H1 (cell line): Measurements from ENCODE around the gene PTGIS. TPM values are rescaled to one million over a fixed set of nuclear protein-coding genes. Genes with fewer than 3 reads are reported as not detected.

Source experiments
- CTCF ChIA-PET: fragments of 300-600 bp; sonication (Branson Sonifier 250); formaldehyde crosslinking; loops from one replicate; lab custom pipeline; 2021; ENCODE audit not compliant: partially characterized antibody; lab: Charles Lee
- POLR2A ChIA-PET: fragments of 300-600 bp; sonication (Branson Sonifier 250); formaldehyde crosslinking; loops from one replicate; lab custom pipeline; 2021; ENCODE audit warnings: inconsistent platforms; ENCODE audit not compliant: partially characterized antibody; lab: Charles Lee
- DNase-seq, 2 experiments: peaks; one replicate each; pipeline versions ENCODE4 v3.0.0 to v3.0.0-alpha.2; 2010 to 2022; ENCODE audit warnings: low spot score in 2 of 2, low read depth in 1 of 2, mixed read lengths in 1 of 2
- FAIRE-seq: peaks from 2 replicates; lab custom pipeline; 2011; peaks lifted over from hg19 to GRCh38; lab: Jason Lieb, UNC
- H2AFZ ChIP-seq: 2 replicates; pipeline ENCODE4 v1.8.1; 2012; ENCODE audit warnings: low read length, inconsistent platforms
- H2AK5ac ChIP-seq: 2 replicates; pipeline ENCODE4 v1.6.1; 2013; ENCODE audit warnings: low read depth, low read length
- H2BK120ac ChIP-seq: replicated peaks from 2 replicates; pipeline ENCODE3; 2013; ENCODE audit warnings: low read depth, low read length, inconsistent platforms
- H2BK12ac ChIP-seq: 2 replicates; pipeline ENCODE4 v1.6.1; 2013; ENCODE audit warnings: low read depth, low read length
- H2BK15ac ChIP-seq: 2 replicates; pipeline ENCODE4 v1.6.1; 2013; ENCODE audit warnings: low read length
- H2BK20ac ChIP-seq: 2 replicates; pipeline ENCODE4 v1.6.1; 2013; ENCODE audit warnings: low read length
- H2BK5ac ChIP-seq: 2 replicates; pipeline ENCODE4 v1.6.1; 2013; ENCODE audit warnings: low read depth, low read length
- H3K14ac ChIP-seq: 2 replicates; pipeline ENCODE4 v1.6.1; 2013; ENCODE audit warnings: inconsistent platforms; ENCODE audit not compliant: insufficient read length
- H3K18ac ChIP-seq: 2 replicates; pipeline ENCODE4 v1.6.1; 2013; ENCODE audit warnings: low read length; ENCODE audit errors: extremely low read depth
- H3K23ac ChIP-seq: 2 replicates; pipeline ENCODE4 v1.6.1; 2013; ENCODE audit warnings: inconsistent platforms; ENCODE audit not compliant: insufficient read length
- H3K23me2 ChIP-seq: 2 replicates; pipeline ENCODE4 v1.6.1; 2013; ENCODE audit warnings: low read depth, low read length
- H3K27ac ChIP-seq: 2 replicates; pipeline ENCODE4 v1.6.1; 2011; ENCODE audit warnings: low read depth, low read length, inconsistent platforms
- H3K27me3 ChIP-seq, 4 experiments: replicated peaks in 1 of 4; 1 replicate in 1 of 4; 2 replicates in 3 of 4; pipeline versions ENCODE4 v1.6.1 to v1.8.1; 2011 to 2013; ENCODE audit warnings: low read length in 3 of 4, mild to moderate bottlenecking in 3 of 4, inconsistent platforms in 2 of 4, mixed read lengths in 2 of 4, moderate library complexity in 1 of 4; ENCODE audit not compliant: control insufficient read depth in 3 of 4, insufficient read depth in 3 of 4; ENCODE audit errors: extremely low read depth in 1 of 4
- H3K36me3 ChIP-seq, 4 experiments: 2 replicates each; pipeline versions ENCODE4 v1.6.1 to v1.8.1; 2011 to 2013; ENCODE audit warnings: mild to moderate bottlenecking in 4 of 4, low read length in 3 of 4, moderate library complexity in 2 of 4, control low read depth in 1 of 4, inconsistent platforms in 1 of 4; ENCODE audit not compliant: insufficient read depth in 4 of 4, control insufficient read depth in 2 of 4
- H3K4ac ChIP-seq: replicated peaks from 2 replicates; pipeline ENCODE3; 2013; ENCODE audit warnings: low read length, low read depth, mixed read lengths, inconsistent platforms; ENCODE audit not compliant: insufficient read length
- H3K4me1 ChIP-seq, 4 experiments: replicated peaks in 1 of 4; 1 replicate in 1 of 4; 2 replicates in 3 of 4; pipeline versions ENCODE4 v1.6.1 to v1.8.1; 2011 to 2013; ENCODE audit warnings: low read length in 3 of 4, inconsistent platforms in 2 of 4, mixed read lengths in 1 of 4; ENCODE audit not compliant: insufficient read depth in 4 of 4, control insufficient read depth in 3 of 4
- H3K4me2 ChIP-seq, 2 experiments: 2 replicates each; pipeline versions ENCODE4 v1.6.1 to v1.8.1; 2011 to 2013; ENCODE audit warnings: low read depth in 2 of 2, low read length in 2 of 2, control low read depth in 1 of 2, inconsistent platforms in 1 of 2, mild to moderate bottlenecking in 1 of 2; ENCODE audit not compliant: insufficient read depth in 1 of 2
- H3K4me3 ChIP-seq, 4 experiments: fragments of 200-600, 300-600 bp in 1 of 4; sonication (generic), shearing (Covaris generic), sonication (Bioruptor Twin) in 1 of 4; 2 replicates each; pipeline versions ENCODE4 v1.5.1 to v1.8.1; 2011 to 2016; ENCODE audit warnings: low read length in 4 of 4, low read depth in 3 of 4, control low read depth in 2 of 4, inconsistent platforms in 2 of 4, mild to moderate bottlenecking in 2 of 4, mixed read lengths in 1 of 4, moderate library complexity in 1 of 4; ENCODE audit not compliant: insufficient read depth in 2 of 4; ENCODE audit errors: extremely low read depth in 1 of 4
- H3K56ac ChIP-seq: replicated peaks from 2 replicates; pipeline ENCODE3; 2013; ENCODE audit warnings: low read depth, mild to moderate bottlenecking, mixed read lengths, low read length, inconsistent platforms; ENCODE audit not compliant: insufficient read length
- H3K79me1 ChIP-seq: 2 replicates; pipeline ENCODE4 v1.6.1; 2013; ENCODE audit warnings: low read depth, low read length, control low read depth
- H3K79me2 ChIP-seq, 2 experiments: 2 replicates each; pipeline versions ENCODE4 v1.6.1 to v1.8.1; 2012 to 2013; ENCODE audit warnings: low read length in 2 of 2, mild to moderate bottlenecking in 2 of 2, inconsistent platforms in 1 of 2; ENCODE audit not compliant: insufficient read depth in 2 of 2, control insufficient read depth in 1 of 2
- H3K9ac ChIP-seq, 4 experiments: replicated peaks in 1 of 4; 1 replicate in 1 of 4; 2 replicates in 3 of 4; pipeline versions ENCODE4 v1.6.1 to v1.8.1; 2011 to 2013; ENCODE audit warnings: low read depth in 3 of 4, low read length in 3 of 4, control low read depth in 2 of 4, mild to moderate bottlenecking in 2 of 4, moderate library complexity in 2 of 4, inconsistent platforms in 1 of 4; ENCODE audit errors: extremely low read depth in 1 of 4
- H3K9me3 ChIP-seq, 2 experiments: 2 replicates each; pipeline versions ENCODE4 v1.6.1 to v1.8.1; 2012 to 2013; ENCODE audit warnings: mild to moderate bottlenecking in 2 of 2, moderate library complexity in 2 of 2, control low read depth in 1 of 2, inconsistent platforms in 1 of 2, low read depth in 1 of 2, low read length in 1 of 2, mixed read lengths in 1 of 2; ENCODE audit not compliant: insufficient read depth in 2 of 2
- H4K20me1 ChIP-seq, 2 experiments: replicated peaks in 1 of 2; 2 replicates each; pipeline versions ENCODE3 to v1.8.1; 2011 to 2013; ENCODE audit warnings: inconsistent platforms in 2 of 2, low read length in 2 of 2, mild to moderate bottlenecking in 1 of 2; ENCODE audit not compliant: insufficient read depth in 2 of 2, control insufficient read depth in 1 of 2
- H4K5ac ChIP-seq: 2 replicates; pipeline ENCODE4 v1.6.1; 2013; ENCODE audit warnings: low read length, low read depth, mixed read lengths, inconsistent platforms; ENCODE audit not compliant: insufficient read length
- H4K8ac ChIP-seq: 2 replicates; pipeline ENCODE4 v1.8.0; 2013; ENCODE audit warnings: mild to moderate bottlenecking, moderate library complexity, low read length, inconsistent platforms; ENCODE audit not compliant: insufficient read depth; ENCODE audit errors: extremely low read depth
- H4K91ac ChIP-seq: replicated peaks from 2 replicates; pipeline ENCODE3; 2013; ENCODE audit warnings: low read length, mixed read lengths, inconsistent platforms; ENCODE audit not compliant: insufficient read length
- CTCF ChIP-seq, 3 experiments: IDR thresholded peaks; 1 replicate in 2 of 3; 2 replicates in 1 of 3; pipeline versions ENCODE4 v1.5.1 to v1.6.1; 2011; ENCODE audit warnings: low read length in 3 of 3, mild to moderate bottlenecking in 3 of 3, inconsistent platforms in 2 of 3, low read depth in 1 of 3, moderate library complexity in 1 of 3; ENCODE audit not compliant: insufficient read depth in 1 of 3; ENCODE audit errors: control extremely low read depth in 1 of 3
- EGR1 ChIP-seq: IDR thresholded peaks from 2 replicates; pipeline ENCODE4 v1.6.1; 2011; ENCODE audit warnings: low read depth, low read length, borderline replicate concordance
- USF2 ChIP-seq: IDR thresholded peaks from 2 replicates; pipeline ENCODE4 v1.6.1; 2011; ENCODE audit warnings: low read length, improper control_type of control experiment
- WGBS, 2 experiments: shearing (Covaris generic) in 1 of 2; methylation state at CpG; one replicate each; pipeline versions ENCODE4 v1.1.6 to v1.1.7; 2013 to 2015; ENCODE audit warnings: low lambda C conversion rate in 2 of 2, mixed read lengths in 2 of 2, inconsistent platforms in 1 of 2, low coverage in 1 of 2, missing lambda C conversion rate in 1 of 2; ENCODE audit not compliant: insufficient replicate concordance in 2 of 2, insufficient coverage in 1 of 2, insufficient read length in 1 of 2; ENCODE audit errors: extremely low coverage in 1 of 2, missing lambda C conversion rate in 1 of 2; 5-methylcytosine and 5-hydroxymethylcytosine counted together
- long read RNA-seq, 2 experiments: library from RNA in 1 of 2; library from capped mRNA in 1 of 2; stranded (forward); transcript quantifications; one replicate each; pipeline ENCODE4 v2.0.0, GENCODE V29; 2021; ENCODE audit warnings: inconsistent platforms in 1 of 2
- polyA minus RNA-seq, 3 experiments: library from RNA; depleted of rRNA, polyadenylated mRNA; stranded (reverse); fragments of >200 nt; gene quantifications; 1 replicate in 2 of 3; 2 replicates in 1 of 3; pipeline ENCODE4 v1.2.3, GENCODE V29; 2011
- polyA plus RNA-seq, 7 experiments: library from polyadenylated mRNA; depleted of rRNA in 3 of 7; stranded (reverse) in 5 of 7; unstranded in 2 of 7; fragments of >200 nt in 5 of 7; fragments of 200-250 nt in 2 of 7; gene quantifications; 1 replicate in 5 of 7; 2 replicates in 1 of 7; 4 replicates in 1 of 7; pipeline versions ENCODE4 v1.2.1 to v1.2.3, GENCODE V29; 2011 to 2013; ENCODE audit warnings: missing spikeins in 2 of 7, mixed read lengths in 2 of 7
- total RNA-seq: library from RNA; stranded (reverse); fragmentation: NEBNext Ultra II Directional; extraction: Animal tissue kit (Norgen Biotek cat#: 25700); gene quantifications from 2 replicates; pipeline ENCODE4 v1.2.1, GENCODE V29; 2021

The PTGIS gene
- total RNA-seq (35.5 and 40.2 TPM in 2 replicates), polyA plus RNA-seq (2011; rRNA removed) (29.9 and 44.0 TPM in 2 replicates), polyA minus RNA-seq (2011; rRNA and poly(A)+ RNA removed) (34.2 and 40.8 TPM in 2 replicates)
- polyA plus RNA-seq (2011; cell fraction: cytosol; rRNA removed): 29.9 TPM
- polyA plus RNA-seq (2011; cell fraction: nucleus; rRNA removed): 37.9 TPM
- 22.4 to 30.7 TPM (median 23.3 TPM) in 4 replicates for polyA plus RNA-seq (2012, experiment 1 of 2)
- polyA plus RNA-seq (2012, experiment 2 of 2): 22.9 TPM
- polyA plus RNA-seq (2013, experiment 1 of 2): 23.7 TPM
- 26.0 TPM for polyA plus RNA-seq (2013, experiment 2 of 2)
- polyA minus RNA-seq (2011; cell fraction: cytosol; rRNA and poly(A)+ RNA removed): 28.5 TPM
- 16.2 TPM for polyA minus RNA-seq (2011; cell fraction: nucleus; rRNA and poly(A)+ RNA removed)
- long read RNA-seq, experiment 1, full-length matches to known transcripts: 1 of 30 reads
- long read RNA-seq, experiment 1, partial matches to known transcripts: 6 of 30 reads
- long read RNA-seq, experiment 1, other reads (novel, unspliced or antisense): 23 of 30 reads
- long read RNA-seq, experiment 2, partial matches to known transcripts: 1 of 6 reads
- long read RNA-seq, experiment 2, other reads (novel, unspliced or antisense): 5 of 6 reads

- H4K5ac ChIP-seq: peak within 1 kb of the TSS; percentile 85
- no peak for TF ChIP-seq EGR1
- no peak for TF ChIP-seq USF2
- no peak for TF ChIP-seq CTCF (IDR thresholded peaks at IDR 0.05; ENCODE audit: control extremely low read depth in 1 of 3, insufficient read depth in 1 of 3, low read depth in 1 of 3, low read length in 3 of 3)
These were observed at the start of gene PTGIS for GRCh38 chr20:49567421-49568277. PTGIS (minus strand) TSS chr20:49568137; CDS start chr20:49568116, 21 bp downstream.

More at GRCh38 chr20:49567421-49568277, at the start of gene PTGIS:
- H3K18ac ChIP-seq: peak within 1 kb of the TSS; percentile 99
- no peak within 1 kb of the TSS for H3K23ac ChIP-seq
- CTCF ChIA-PET: interaction anchor here (1.0 to 3.5 kb wide), 4 partner anchors 17 to 41 kb away, joined by 3 to 18 read pairs (median 13); no protein-coding TSS in a partner anchor
- H3K36me3 ChIP-seq: 0 out of 8 replicates have a peak, but pooled peaks cover 0 to 6% (median 0%) of the 10 kb centered on the region in 4 experiments
- peaks cover 3% of the 10 kb centered on the region; the same call in 1 of the 2 replicates for H3K79me1 ChIP-seq
- H2BK20ac ChIP-seq: peak within 1 kb of the TSS; percentile 97
- peak within 1 kb of the TSS; percentile 86 to 92 for H3K4me2 ChIP-seq
- H2BK5ac ChIP-seq: peak within 1 kb of the TSS; percentile 98
- H2AFZ ChIP-seq: no peak within 1 kb of the TSS; the same call in 1 of the 2 replicates
- H3K9ac ChIP-seq: peak within 1 kb of the TSS; percentile 61 to 81 (median 69)
- peak within 1 kb of the TSS; percentile 88 for H2BK120ac ChIP-seq
- H4K91ac ChIP-seq: peak within 1 kb of the TSS; percentile 98
- H4K8ac ChIP-seq: peak within 1 kb of the TSS; percentile 81
- H3K27ac ChIP-seq: peak within 1 kb of the TSS; percentile 84
- H3K4me1 ChIP-seq: peaks cover 5 to 25% (median 16%) of the 10 kb centered on the region in 4 experiments
- POLR2A ChIA-PET: interaction anchor here (1.0 to 4.2 kb wide), 4 partner anchors 12 to 283 kb away, joined by 3 to 30 read pairs (median 5); no protein-coding TSS in a partner anchor
- H4K20me1 ChIP-seq: no peaks in the 10 kb centered on the region
- 10% methylated on average over 30 of the region's 70 CpGs; no CpG with 5 or more reads in 1 of the 2 experiments for WGBS, 2 experiments
- H3K4me3 ChIP-seq: peak within 1 kb of the TSS; percentile 59 to 99 (median 70)
- H2BK12ac ChIP-seq: peak within 1 kb of the TSS; percentile 99
- FAIRE-seq: no peak
- no peaks in the 10 kb centered on the region for H3K27me3 ChIP-seq
- H2AK5ac ChIP-seq: peak within 1 kb of the TSS; percentile 95; the same call in 1 of the 2 replicates
- peaks cover 9% of the 10 kb centered on the region; the same call in 1 of the 2 replicates for H3K23me2 ChIP-seq
- H3K14ac ChIP-seq: no peak within 1 kb of the TSS
- peak within 1 kb of the TSS; percentile 0; the same call in 1 of the 2 replicates for H2BK15ac ChIP-seq
- no peaks in the 10 kb centered on the region for H3K9me3 ChIP-seq
- peaks cover 0 to 18% of the 10 kb centered on the region in 2 experiments; a peak in 2 of 4 replicates for H3K79me2 ChIP-seq
- peak within 1 kb of the TSS; percentile 77 for H3K56ac ChIP-seq
- DNase-seq: peak in 1 of 2 experiments; percentile 83
- H3K4ac ChIP-seq: peak within 1 kb of the TSS; percentile 76
